ENCODE results near the gene SNTA1. TPM values are rescaled to one million over a fixed set of nuclear protein-coding genes. Genes with fewer than 3 reads are reported as not detected.

SNTA1 gene
- total and polyA plus RNA-seq, 9 of the 15 experiments (the other 6 are each of a cell fraction or from before 2014, with no cell fraction given), result 1.2 to 40.8 (median 20.3) TPM

DNA sequence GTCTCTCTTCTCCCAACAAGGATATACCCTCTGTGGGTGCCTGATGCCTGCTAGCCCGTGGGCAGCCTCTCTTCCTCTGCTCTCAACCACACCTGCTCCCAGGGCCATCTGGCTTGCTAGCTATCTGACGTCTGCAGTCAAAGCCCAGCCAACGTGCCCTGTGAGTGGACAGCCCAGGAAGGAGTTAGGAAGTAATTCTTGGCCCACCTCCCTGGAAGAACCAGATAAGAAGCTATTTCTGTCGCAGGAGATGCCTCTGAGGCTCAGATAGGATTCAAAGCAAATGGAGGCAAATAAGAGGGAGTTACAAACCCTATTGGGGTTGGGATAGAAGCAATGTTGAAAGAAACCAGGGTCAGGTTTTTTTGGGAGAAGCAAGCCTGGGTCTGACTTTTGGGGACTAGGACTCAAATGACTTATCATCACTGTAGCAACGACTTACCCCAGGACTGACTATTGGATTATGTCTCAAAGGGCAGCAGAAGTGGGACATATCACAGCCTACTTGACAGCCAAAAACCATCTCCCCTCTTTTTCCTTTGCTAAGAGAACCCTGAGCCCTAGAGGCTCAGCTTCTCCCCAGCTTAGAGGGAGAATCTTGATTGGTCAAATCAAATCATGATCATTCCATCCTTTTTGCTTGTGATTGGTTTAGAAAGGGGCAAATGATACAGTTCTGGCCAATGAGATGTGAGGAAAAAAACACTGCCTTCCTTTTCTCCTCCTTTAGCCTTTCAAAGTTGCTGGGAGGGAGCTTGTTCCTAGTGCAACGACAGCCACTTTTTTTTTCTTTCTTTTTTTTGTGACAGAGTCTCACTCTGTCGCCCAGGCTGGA is 24.2 kb downstream of the SNTA1 start (continued):
- TF ChIP-seq ZNF518B (CRISPR knock-in tag; IDR thresholded peaks at IDR 0.05), result no peak
- 0 out of 2 replicates have a peak, but pooled peaks have one; percentile 54 for TF ChIP-seq ZKSCAN8 (CRISPR knock-in tag; IDR thresholded peaks at IDR 0.05)
- peak; percentile 44; the same call in 1 of the 2 replicates for TF ChIP-seq VEZF1 (CRISPR knock-in tag; IDR thresholded peaks at IDR 0.05)
- TF ChIP-seq, protein P1, sequence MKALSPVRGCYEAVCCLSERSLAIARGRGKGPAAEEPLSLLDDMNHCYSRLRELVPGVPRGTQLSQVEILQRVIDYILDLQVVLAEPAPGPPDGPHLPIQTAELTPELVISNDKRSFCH (CRISPR knock-in tag; IDR thresholded peaks at IDR 0.05), result no peak
- TF ChIP-seq, protein P1 (tag; IDR thresholded peaks at IDR 0.05), result peak; percentile 61; the same call in 1 of the 2 replicates
- TF ChIP-seq, protein P2, sequence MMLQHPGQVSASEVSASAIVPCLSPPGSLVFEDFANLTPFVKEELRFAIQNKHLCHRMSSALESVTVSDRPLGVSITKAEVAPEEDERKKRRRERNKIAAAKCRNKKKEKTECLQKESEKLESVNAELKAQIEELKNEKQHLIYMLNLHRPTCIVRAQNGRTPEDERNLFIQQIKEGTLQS (IDR thresholded peaks at IDR 0.05), result no peak
- TF ChIP-seq, protein P2 (CRISPR knock-in tag; conservative IDR thresholded peaks at IDR 0.05), result no peak
- TF ChIP-seq TAF1 (IDR thresholded peaks at IDR 0.05; ENCODE audit: control insufficient read depth, extremely low read depth, insufficient read depth, low read length, severe bottlenecking), result no peak
- peak; percentile 71 for TF ChIP-seq MECOM (CRISPR knock-in tag; IDR thresholded peaks at IDR 0.05)
- TF ChIP-seq, protein P3, sequence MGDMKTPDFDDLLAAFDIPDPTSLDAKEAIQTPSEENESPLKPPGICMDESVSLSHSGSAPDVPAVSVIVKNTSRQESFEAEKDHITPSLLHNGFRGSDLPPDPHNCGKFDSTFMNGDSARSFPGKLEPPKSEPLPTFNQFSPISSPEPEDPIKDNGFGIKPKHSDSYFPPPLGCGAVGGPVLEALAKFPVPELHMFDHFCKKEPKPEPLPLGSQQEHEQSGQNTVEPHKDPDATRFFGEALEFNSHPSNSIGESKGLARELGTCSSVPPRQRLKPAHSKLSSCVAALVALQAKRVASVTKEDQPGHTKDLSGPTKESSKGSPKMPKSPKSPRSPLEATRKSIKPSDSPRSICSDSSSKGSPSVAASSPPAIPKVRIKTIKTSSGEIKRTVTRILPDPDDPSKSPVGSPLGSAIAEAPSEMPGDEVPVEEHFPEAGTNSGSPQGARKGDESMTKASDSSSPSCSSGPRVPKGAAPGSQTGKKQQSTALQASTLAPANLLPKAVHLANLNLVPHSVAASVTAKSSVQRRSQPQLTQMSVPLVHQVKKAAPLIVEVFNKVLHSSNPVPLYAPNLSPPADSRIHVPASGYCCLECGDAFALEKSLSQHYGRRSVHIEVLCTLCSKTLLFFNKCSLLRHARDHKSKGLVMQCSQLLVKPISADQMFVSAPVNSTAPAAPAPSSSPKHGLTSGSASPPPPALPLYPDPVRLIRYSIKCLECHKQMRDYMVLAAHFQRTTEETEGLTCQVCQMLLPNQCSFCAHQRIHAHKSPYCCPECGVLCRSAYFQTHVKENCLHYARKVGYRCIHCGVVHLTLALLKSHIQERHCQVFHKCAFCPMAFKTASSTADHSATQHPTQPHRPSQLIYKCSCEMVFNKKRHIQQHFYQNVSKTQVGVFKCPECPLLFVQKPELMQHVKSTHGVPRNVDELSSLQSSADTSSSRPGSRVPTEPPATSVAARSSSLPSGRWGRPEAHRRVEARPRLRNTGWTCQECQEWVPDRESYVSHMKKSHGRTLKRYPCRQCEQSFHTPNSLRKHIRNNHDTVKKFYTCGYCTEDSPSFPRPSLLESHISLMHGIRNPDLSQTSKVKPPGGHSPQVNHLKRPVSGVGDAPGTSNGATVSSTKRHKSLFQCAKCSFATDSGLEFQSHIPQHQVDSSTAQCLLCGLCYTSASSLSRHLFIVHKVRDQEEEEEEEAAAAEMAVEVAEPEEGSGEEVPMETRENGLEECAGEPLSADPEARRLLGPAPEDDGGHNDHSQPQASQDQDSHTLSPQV (IDR thresholded peaks at IDR 0.05), result peak; percentile 72
- TF ChIP-seq, protein P4, sequence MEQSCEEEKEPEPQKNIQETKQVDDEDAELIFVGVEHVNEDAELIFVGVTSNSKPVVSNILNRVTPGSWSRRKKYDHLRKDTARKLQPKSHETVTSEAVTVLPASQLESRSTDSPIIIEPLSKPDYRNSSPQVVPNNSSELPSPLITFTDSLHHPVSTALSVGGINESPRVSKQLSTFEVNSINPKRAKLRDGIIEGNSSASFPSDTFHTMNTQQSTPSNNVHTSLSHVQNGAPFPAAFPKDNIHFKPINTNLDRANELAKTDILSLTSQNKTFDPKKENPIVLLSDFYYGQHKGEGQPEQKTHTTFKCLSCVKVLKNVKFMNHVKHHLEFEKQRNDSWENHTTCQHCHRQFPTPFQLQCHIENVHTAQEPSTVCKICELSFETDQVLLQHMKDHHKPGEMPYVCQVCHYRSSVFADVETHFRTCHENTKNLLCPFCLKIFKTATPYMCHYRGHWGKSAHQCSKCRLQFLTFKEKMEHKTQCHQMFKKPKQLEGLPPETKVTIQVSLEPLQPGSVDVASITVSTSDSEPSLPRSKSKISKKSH (CRISPR knock-in tag; IDR thresholded peaks at IDR 0.05), result no peak
- TF ChIP-seq HDGF (IDR thresholded peaks at IDR 0.05), result no peak
- TF ChIP-seq ETV5 (CRISPR knock-in tag; IDR thresholded peaks at IDR 0.05; ENCODE audit: low read depth), result peak; percentile 77
